HG03095 (cell line): ENCODE data around the gene CDC6.

Experiments
- ATAC-seq: cut with Tn5 transposase; IDR thresholded peaks from one replicate; pipeline ENCODE4 v1.9.1; 2021; ENCODE audit warnings: moderate library complexity; ENCODE audit not compliant: unreplicated experiment

The CDC6 gene

GRCh38 chr17:40350689-40351358 is 63.1 kb downstream of the CDC6 start:
- ATAC-seq, result no peak

GRCh38 chr17:40351359-40352236 is 63.9 kb downstream of the CDC6 start:
- no peak for ATAC-seq

- ATAC-seq, result no peak
Observed at GRCh38 chr17:40352237-40352778, 64.6 kb downstream of the CDC6 start.

GRCh38 chr17:40352779-40353394 is 65.2 kb downstream of the CDC6 start:
- no peak for ATAC-seq
